Endodermal cell (in vitro differentiated cells): ENCODE results near the gene LYL1. TPM values are rescaled to one million over a fixed set of nuclear protein-coding genes. Genes with fewer than 3 reads are reported as not detected.

Experiments
- DNase-seq: peaks from one replicate; pipeline ENCODE4 v3.0.0-alpha.2; 2017
- H3K27ac ChIP-seq: 2 replicates; pipeline ENCODE4 v1.5.1; 2013; ENCODE audit warnings: mild to moderate bottlenecking, low read depth, low read length, moderate library complexity
- H3K27me3 ChIP-seq: 2 replicates; pipeline ENCODE4 v1.6.1; 2013; ENCODE audit warnings: mild to moderate bottlenecking, low read length, moderate library complexity; ENCODE audit not compliant: insufficient read depth, control insufficient read depth, poor library complexity, severe bottlenecking
- H3K36me3 ChIP-seq: 2 replicates; pipeline ENCODE4 v1.7.0; 2013; ENCODE audit warnings: mild to moderate bottlenecking, low read length, moderate library complexity; ENCODE audit not compliant: control insufficient read depth, insufficient read depth
- H3K4me1 ChIP-seq: one replicate; pipeline ENCODE4 v1.7.0; 2013; ENCODE audit warnings: low read length; ENCODE audit not compliant: control insufficient read depth, insufficient read depth
- H3K4me3 ChIP-seq: 2 replicates; pipeline ENCODE4 v1.5.1; 2013; ENCODE audit warnings: mild to moderate bottlenecking, low read length, moderate library complexity
- H3K9ac ChIP-seq: 2 replicates; pipeline ENCODE4 v1.6.1; 2013; ENCODE audit warnings: mild to moderate bottlenecking, low read length, moderate library complexity; ENCODE audit not compliant: poor library complexity, severe bottlenecking; ENCODE audit errors: extremely low read depth
- H3K9me3 ChIP-seq: 2 replicates; pipeline ENCODE4 v1.6.1; 2013; ENCODE audit warnings: mild to moderate bottlenecking, low read length, moderate library complexity; ENCODE audit not compliant: control insufficient read depth
- H3K27ac Mint-ChIP-seq: 2 replicates; pipeline ENCODE4 v1.8.0; 2020; ENCODE audit warnings: mixed read lengths
- H3K27me3 Mint-ChIP-seq: 2 replicates; pipeline ENCODE4 v1.8.0; 2021; ENCODE audit warnings: mild to moderate bottlenecking, mixed read lengths; ENCODE audit not compliant: insufficient read depth
- H3K36me3 Mint-ChIP-seq: 2 replicates; pipeline ENCODE4 v1.8.0; 2020; ENCODE audit warnings: low read depth, mixed read lengths
- H3K4me1 Mint-ChIP-seq: 2 replicates; pipeline ENCODE4 v1.8.0; 2020; ENCODE audit warnings: mixed read lengths
- H3K4me3 Mint-ChIP-seq: 2 replicates; pipeline ENCODE4 v1.8.0; 2020; ENCODE audit warnings: mild to moderate bottlenecking, moderate library complexity, mixed read lengths
- H3K9me3 Mint-ChIP-seq: 2 replicates; pipeline ENCODE4 v1.8.0; 2020; ENCODE audit warnings: mild to moderate bottlenecking, mixed read lengths
- WGBS, 2 experiments: methylation state at CpG; one replicate each; pipeline versions ENCODE4 v1.1.5 to v1.1.7; 2013; ENCODE audit warnings: missing lambda C conversion rate in 2 of 2, mixed read lengths in 1 of 2; ENCODE audit not compliant: insufficient coverage in 1 of 2, insufficient read length in 1 of 2; 5-methylcytosine and 5-hydroxymethylcytosine counted together
- total RNA-seq, 2 donors: library from RNA; stranded (reverse); fragmentation: NEBNext Ultra II Directional in 1 of 2; extraction: Animal tissue kit (Norgen Biotek cat#: 25700) in 1 of 2; gene quantifications; 2 replicates in 1 of 2; 3 replicates in 1 of 2; pipeline ENCODE4 v1.2.1, GENCODE V29; 2021
- TF ChIP-seq, protein P1 (sequence below): fragments of 200-600 bp; sonication (generic); conservative IDR thresholded peaks from 2 replicates; pipeline ENCODE4 v1.5.0; 2021; ENCODE audit warnings: antibody characterized with exemption, mild to moderate bottlenecking

Gene LYL1
- total RNA-seq, 2 donors from 2014 or later, result 1.9 to 2.0 TPM

DNA sequence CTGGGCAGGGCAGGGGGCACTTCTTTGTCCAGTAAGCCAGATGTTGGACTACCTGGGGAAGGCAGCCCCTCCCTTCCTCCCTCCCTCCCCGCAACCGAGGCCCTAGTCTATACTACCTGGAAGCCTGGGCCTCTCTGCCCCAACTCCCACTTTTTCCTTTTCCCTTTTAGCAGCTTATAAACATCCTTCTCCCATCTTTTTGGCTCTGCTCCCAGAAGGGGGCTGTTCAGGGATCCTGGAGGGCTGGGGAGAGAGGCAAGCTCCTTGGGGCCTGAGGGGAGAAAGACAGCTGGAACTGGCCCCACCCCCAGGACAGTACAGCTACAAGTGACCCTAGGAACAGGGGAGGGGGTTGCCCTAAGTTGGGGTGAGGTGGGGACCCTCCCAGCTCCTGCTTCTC is 44.9 kb downstream of the LYL1 start:
- Mint-ChIP-seq H3K27ac (no peak overlapping the region), H3K4me3 (no peak overlapping the region), H3K27me3 (peaks cover 95% of the 10 kb centered on the region), H3K9me3 (no peaks in the 10 kb centered on the region), H3K4me1 (peaks cover 21% of the 10 kb centered on the region), H3K36me3 (no peaks in the 10 kb centered on the region)
- peaks cover 94% of the 10 kb centered on the region for H3K27me3 ChIP-seq
- H3K4me3 ChIP-seq, result no peak overlapping the region
- no peaks in the 10 kb centered on the region for H3K9me3 ChIP-seq
- 75% methylated on average over 2 of the region's 2 CpGs; no CpG with 5 or more reads in 1 of the 2 experiments for WGBS, 2 experiments
- H3K4me1 ChIP-seq, result peaks cover 20% of the 10 kb centered on the region
- TF ChIP-seq, protein P1, sequence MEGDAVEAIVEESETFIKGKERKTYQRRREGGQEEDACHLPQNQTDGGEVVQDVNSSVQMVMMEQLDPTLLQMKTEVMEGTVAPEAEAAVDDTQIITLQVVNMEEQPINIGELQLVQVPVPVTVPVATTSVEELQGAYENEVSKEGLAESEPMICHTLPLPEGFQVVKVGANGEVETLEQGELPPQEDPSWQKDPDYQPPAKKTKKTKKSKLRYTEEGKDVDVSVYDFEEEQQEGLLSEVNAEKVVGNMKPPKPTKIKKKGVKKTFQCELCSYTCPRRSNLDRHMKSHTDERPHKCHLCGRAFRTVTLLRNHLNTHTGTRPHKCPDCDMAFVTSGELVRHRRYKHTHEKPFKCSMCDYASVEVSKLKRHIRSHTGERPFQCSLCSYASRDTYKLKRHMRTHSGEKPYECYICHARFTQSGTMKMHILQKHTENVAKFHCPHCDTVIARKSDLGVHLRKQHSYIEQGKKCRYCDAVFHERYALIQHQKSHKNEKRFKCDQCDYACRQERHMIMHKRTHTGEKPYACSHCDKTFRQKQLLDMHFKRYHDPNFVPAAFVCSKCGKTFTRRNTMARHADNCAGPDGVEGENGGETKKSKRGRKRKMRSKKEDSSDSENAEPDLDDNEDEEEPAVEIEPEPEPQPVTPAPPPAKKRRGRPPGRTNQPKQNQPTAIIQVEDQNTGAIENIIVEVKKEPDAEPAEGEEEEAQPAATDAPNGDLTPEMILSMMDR, result no peak
- H3K9ac ChIP-seq, result no peak overlapping the region
- DNase-seq, result no peak
- no peaks in the 10 kb centered on the region for H3K36me3 ChIP-seq
- no peak overlapping the region for H3K27ac ChIP-seq

DNA sequence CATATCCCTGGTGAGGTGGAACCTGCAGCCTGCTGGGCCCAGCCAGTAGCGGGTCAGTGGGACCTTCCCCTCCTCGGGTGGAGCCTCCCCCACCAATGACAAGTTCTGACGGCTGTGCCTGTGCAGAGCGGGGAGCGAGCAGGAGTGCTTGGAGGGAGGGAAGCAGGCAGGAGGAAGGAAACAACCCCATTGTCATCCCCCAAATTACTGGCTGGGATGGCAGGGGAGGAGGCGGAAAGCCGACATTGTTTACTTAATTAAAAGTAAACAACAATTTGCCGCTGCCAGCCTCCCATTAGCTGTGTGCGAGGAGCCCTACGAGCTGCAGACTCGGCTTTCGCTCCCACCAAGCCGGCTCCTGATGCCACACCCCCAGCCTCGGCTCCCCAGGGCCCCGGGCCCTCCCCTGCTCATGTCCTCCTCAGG is 45.5 kb downstream of the LYL1 start:
- H3K27ac Mint-ChIP-seq, result no peak overlapping the region
- no peaks in the 10 kb centered on the region for H3K9me3 Mint-ChIP-seq
- Histone ChIP-seq H3K36me3 (no peaks in the 10 kb centered on the region), H3K27ac (no peak overlapping the region), H3K4me3 (no peak overlapping the region), H3K4me1 (peaks cover 21% of the 10 kb centered on the region), H3K9me3 (no peaks in the 10 kb centered on the region), H3K27me3 (peaks cover 94% of the 10 kb centered on the region), H3K9ac (no peak overlapping the region)
- peaks cover 21% of the 10 kb centered on the region for H3K4me1 Mint-ChIP-seq
- DNase-seq, result peak; percentile 52
- TF ChIP-seq, protein P1, result no peak
- no peak overlapping the region for H3K4me3 Mint-ChIP-seq
- peaks cover 95% of the 10 kb centered on the region for H3K27me3 Mint-ChIP-seq
- no peaks in the 10 kb centered on the region for H3K36me3 Mint-ChIP-seq
- 17 to 38% methylated on average over 1 to 13 of the region's 15 CpGs for WGBS, 2 experiments

DNA sequence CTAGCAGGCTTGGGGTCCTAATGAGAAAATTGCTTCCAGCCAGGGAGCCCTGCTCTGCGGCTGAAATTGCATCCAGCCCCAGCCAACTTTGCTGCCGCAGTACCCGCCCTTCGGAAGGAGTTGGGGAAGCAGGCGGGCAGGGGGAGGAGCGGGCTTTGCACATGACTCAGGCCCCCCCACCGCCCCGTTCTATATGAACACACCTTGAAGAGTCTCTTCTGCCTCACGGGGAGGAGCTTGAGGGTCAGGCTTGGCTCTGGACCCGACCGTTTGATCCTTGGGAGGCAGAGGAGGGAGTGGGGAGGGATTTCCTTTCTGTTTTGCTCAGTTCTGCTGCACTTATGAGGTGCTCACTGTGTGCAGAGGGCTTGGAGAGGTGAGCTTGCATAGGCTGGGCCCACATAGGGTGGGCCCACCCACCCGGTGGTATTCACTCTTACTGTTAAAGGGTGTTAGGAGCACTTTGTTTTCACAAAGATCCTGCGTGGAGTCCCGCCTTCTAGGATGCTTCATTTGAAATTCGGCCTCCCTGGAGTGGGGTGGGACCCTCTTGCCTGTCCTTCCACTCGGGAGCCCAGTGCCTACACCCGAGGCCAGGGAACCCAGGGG is 46.5 kb downstream of the LYL1 start:
- Mint-ChIP-seq H3K4me3 (peak overlapping the region; percentile 8), H3K4me1 (peaks cover 28% of the 10 kb centered on the region), H3K9me3 (no peaks in the 10 kb centered on the region), H3K27me3 (peaks cover 95% of the 10 kb centered on the region), H3K36me3 (no peaks in the 10 kb centered on the region), H3K27ac (no peak overlapping the region)
- 36 to 37% methylated on average over 10 to 17 of the region's 17 CpGs for WGBS, 2 experiments
- Histone ChIP-seq H3K4me3 (no peak overlapping the region), H3K4me1 (peaks cover 25% of the 10 kb centered on the region), H3K9ac (no peak overlapping the region), H3K36me3 (no peaks in the 10 kb centered on the region), H3K27me3 (peaks cover 88% of the 10 kb centered on the region), H3K27ac (peak overlapping the region; percentile 38), H3K9me3 (no peaks in the 10 kb centered on the region)
- TF ChIP-seq, protein P1, result no peak
- peak; percentile 84 for DNase-seq
